Central memory CD8-positive, alpha-beta T cell (primary cell): ENCODE results near the gene NEAT1.
A peak's percentile ranks its signal among the peaks of the same experiment; 100 is the strongest.
"Not testable (repeated sequence)": the region's sequence is repeated elsewhere in the genome, so short reads cannot be mapped to it uniquely, and the experiment has no call there.

Experiments
- ATAC-seq: fragments of 150-1000 bp; cut with Tn5 transposase; replicated peaks from 2 replicates; pipeline ENCODE4 v1.10.0; 2022; ENCODE audit warnings: mild to moderate bottlenecking, moderate FRiP score, moderate number of reproducible peaks; ENCODE audit not compliant: poor library complexity, severe bottlenecking; ENCODE audit errors: extremely low read depth
- DNase-seq, 2 donors: peaks; one replicate each; pipeline ENCODE4 v3.0.0; 2021; ENCODE audit warnings: low spot score in 2 of 2
- H3K27ac Mint-ChIP-seq: one replicate; pipeline ENCODE4 v1.8.0; 2022; ENCODE audit warnings: low read depth, mild to moderate bottlenecking, moderate library complexity, mixed read lengths
- H3K27me3 Mint-ChIP-seq: one replicate; pipeline ENCODE4 v1.8.0; 2022; ENCODE audit warnings: mixed read lengths
- H3K36me3 Mint-ChIP-seq: one replicate; pipeline ENCODE4 v1.8.0; 2022; ENCODE audit warnings: mild to moderate bottlenecking, moderate library complexity, mixed read lengths; ENCODE audit not compliant: insufficient read depth
- H3K4me1 Mint-ChIP-seq: one replicate; pipeline ENCODE4 v1.8.0; 2022; ENCODE audit warnings: mixed read lengths
- H3K4me3 Mint-ChIP-seq: one replicate; pipeline ENCODE4 v1.8.0; 2022; ENCODE audit warnings: mild to moderate bottlenecking, moderate library complexity, mixed read lengths
- H3K9me3 Mint-ChIP-seq: one replicate; pipeline ENCODE4 v1.8.0; 2022; ENCODE audit warnings: mixed read lengths

Gene NEAT1

DNA sequence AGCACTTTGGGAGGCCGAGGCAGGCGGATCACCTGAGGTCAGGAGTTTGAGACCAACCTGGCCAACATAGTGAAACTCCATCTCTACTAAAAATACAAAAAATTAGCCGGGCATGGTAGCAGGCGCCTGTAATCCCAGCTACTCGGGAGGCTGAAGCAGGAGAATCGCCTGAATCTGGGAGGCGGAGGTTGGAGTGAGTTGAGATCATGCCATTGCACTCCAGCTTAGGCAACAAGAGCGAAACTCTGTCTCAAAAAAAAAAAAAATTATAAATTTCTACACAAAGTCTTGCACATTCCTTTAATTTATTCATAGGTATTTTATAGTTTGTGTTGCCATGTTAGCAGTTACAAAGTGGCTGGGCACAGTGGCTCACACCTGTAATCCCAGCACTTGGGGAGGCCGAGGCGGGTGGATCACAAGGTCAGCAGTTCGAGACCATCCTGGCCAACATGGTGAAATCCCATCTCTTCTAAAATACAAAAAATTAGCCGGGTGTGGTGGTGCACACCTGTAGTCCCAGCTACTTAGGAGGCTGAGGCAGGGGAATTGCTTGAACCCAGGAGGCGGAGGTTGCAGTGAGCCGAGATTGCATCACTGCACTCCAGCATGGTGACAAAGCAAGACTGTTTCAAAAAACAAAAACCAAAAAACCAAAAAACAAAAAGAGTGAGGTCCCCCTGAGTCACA, 50.1 kb downstream of the NEAT1 start:
- Mint-ChIP-seq H3K36me3 (peaks cover 17% of the 10 kb centered on the region), H3K4me3 (peak overlapping the region; percentile 62)
- not testable (repeated sequence) for DNase-seq

DNA sequence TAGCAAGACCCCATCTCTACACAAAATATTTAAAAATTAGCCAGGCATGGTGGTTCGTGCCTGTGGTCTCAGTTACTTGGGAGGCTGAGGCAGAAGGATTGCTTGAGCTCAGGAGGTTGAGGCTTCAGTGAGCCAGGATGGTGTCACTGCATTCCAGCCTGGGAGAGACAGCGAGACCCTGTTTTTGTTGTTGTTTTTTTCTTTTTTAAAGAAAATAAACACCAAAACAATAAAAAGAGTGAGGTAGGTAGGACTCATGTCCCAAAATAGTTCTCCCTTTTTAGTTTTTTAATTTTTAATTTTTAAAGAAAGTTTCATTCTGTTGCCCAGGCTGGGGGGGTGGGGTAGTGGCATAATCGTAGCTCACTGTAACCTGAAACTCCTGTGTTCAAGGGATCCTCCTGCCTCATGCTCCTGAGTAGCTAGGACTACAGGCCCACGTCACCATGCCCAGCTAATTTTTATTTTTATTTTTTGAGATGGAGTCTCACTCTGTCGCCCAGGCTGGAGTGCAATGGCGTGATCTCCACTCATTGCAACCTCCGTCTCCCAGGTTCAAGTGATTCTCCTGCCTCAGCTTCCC, 50.8 kb downstream of the NEAT1 start:
- Mint-ChIP-seq H3K4me1 (peaks cover 21% of the 10 kb centered on the region), H3K36me3 (peaks cover 18% of the 10 kb centered on the region), H3K27ac (peak overlapping the region; percentile 92), H3K27me3 (no peaks in the 10 kb centered on the region), H3K9me3 (no peaks in the 10 kb centered on the region), H3K4me3 (no peak overlapping the region)
- DNase-seq (no peak), ATAC-seq (no peak)

More for the DNA sequence above, 50.1 kb downstream of the NEAT1 start:
- peak overlapping the region; percentile 92 for H3K27ac Mint-ChIP-seq
- not testable (repeated sequence) for ATAC-seq, H3K27me3 Mint-ChIP-seq, H3K9me3 Mint-ChIP-seq
- H3K4me1 Mint-ChIP-seq = peaks cover 17% of the 10 kb centered on the region

DNA sequence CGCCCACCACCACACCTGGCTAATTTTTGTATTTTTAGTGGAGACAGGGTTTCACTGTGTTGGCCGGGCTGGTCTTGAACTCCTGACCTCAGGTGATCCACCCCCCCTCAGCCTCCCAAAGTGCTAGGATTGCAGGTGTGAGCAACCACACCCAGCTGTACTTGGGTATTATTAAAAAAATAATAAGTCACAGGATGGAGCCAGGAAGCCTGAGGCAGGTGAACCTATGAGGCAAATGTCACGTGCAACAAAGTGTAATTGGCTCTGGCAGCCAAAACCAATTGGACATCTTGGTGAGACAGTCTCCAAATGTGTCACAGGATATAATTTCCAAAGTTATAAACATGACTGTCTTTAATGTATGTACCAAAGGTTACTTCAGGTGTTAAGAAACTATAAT, 52.3 kb downstream of the NEAT1 start:
- Mint-ChIP-seq H3K4me3 (no peak overlapping the region), H3K36me3 (peaks cover 16% of the 10 kb centered on the region), H3K27me3 (no peaks in the 10 kb centered on the region), H3K27ac (no peak overlapping the region), H3K9me3 (no peaks in the 10 kb centered on the region), H3K4me1 (peaks cover 21% of the 10 kb centered on the region)
- ATAC-seq = no peak
- no peak for DNase-seq

GRCh38 chr11:65476632-65477148, 54.1 kb downstream of the NEAT1 start:
- H3K36me3 Mint-ChIP-seq = peaks cover 16% of the 10 kb centered on the region
- no peaks in the 10 kb centered on the region for H3K27me3 Mint-ChIP-seq
- peak overlapping the region; percentile 98 for H3K27ac Mint-ChIP-seq
- H3K9me3 Mint-ChIP-seq = no peaks in the 10 kb centered on the region
- peak; percentile 29 for ATAC-seq
- H3K4me1 Mint-ChIP-seq = peaks cover 21% of the 10 kb centered on the region
- no peak for DNase-seq
- peak overlapping the region; percentile 90 for H3K4me3 Mint-ChIP-seq

DNA sequence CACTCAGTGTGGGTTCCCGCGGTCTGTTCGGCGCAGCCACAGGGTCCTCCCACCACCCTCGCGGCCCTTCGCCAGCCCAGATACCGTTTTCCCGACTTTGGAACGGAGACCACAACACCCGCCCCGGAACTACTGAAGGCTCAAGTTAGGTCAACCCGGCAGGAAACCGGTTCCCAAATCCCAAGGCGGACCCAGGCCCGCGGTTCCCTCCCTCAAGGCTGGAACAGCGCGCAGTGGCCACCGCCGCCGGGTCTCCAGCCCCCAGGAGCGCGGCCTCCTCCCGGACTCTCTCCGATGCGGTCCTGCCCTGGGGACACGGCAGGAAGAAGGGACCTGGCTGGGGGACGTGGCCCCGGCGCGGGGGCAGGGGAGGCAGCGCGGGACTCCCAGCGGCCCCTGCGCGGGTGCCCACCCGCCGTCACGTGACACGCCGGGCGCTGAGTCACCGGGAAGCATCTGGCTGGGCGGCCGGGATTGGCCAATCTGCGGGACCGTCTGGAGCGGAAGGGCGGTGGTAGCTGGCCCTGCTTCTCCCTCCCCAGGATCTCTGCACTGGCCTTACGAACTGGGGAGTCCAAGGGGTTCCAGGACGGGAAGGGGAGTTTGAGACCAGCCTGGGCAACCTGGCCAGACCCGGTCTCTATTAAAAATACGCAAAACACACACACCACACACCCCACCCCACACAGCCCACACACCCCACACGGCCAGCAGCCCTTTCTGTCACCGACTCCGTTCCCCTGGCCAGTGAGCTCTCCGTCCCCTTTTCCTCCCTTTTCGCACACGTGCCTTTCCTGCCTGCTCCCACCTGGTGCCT, 54.8 kb downstream of the NEAT1 start:
- Mint-ChIP-seq H3K27me3 (no peaks in the 10 kb centered on the region), H3K4me1 (peaks cover 14% of the 10 kb centered on the region), H3K27ac (peak overlapping the region; percentile 98), H3K36me3 (peaks cover 13% of the 10 kb centered on the region), H3K9me3 (no peaks in the 10 kb centered on the region), H3K4me3 (peak overlapping the region; percentile 90)
- ATAC-seq = peak; percentile 85
- DNase-seq = peak; percentile 65 to 77

GRCh38 chr11:65478388-65479183, 56.0 kb downstream of the NEAT1 start:
- no peak for DNase-seq
- peaks cover 13% of the 10 kb centered on the region for H3K36me3 Mint-ChIP-seq
- ATAC-seq = no peak
- peak overlapping the region; percentile 90 for H3K4me3 Mint-ChIP-seq
- peaks cover 14% of the 10 kb centered on the region for H3K4me1 Mint-ChIP-seq
- no peaks in the 10 kb centered on the region for H3K9me3 Mint-ChIP-seq
- H3K27me3 Mint-ChIP-seq = no peaks in the 10 kb centered on the region
- H3K27ac Mint-ChIP-seq = peak overlapping the region; percentile 98

GRCh38 chr11:65479184-65480145, 56.9 kb downstream of the NEAT1 start:
- H3K9me3 Mint-ChIP-seq = no peaks in the 10 kb centered on the region
- no peaks in the 10 kb centered on the region for H3K27me3 Mint-ChIP-seq
- H3K4me3 Mint-ChIP-seq = no peak overlapping the region
- DNase-seq (no peak), ATAC-seq (no peak)
- H3K4me1 Mint-ChIP-seq = peaks cover 14% of the 10 kb centered on the region
- H3K27ac Mint-ChIP-seq = peak overlapping the region; percentile 51
- peaks cover 13% of the 10 kb centered on the region for H3K36me3 Mint-ChIP-seq

DNA sequence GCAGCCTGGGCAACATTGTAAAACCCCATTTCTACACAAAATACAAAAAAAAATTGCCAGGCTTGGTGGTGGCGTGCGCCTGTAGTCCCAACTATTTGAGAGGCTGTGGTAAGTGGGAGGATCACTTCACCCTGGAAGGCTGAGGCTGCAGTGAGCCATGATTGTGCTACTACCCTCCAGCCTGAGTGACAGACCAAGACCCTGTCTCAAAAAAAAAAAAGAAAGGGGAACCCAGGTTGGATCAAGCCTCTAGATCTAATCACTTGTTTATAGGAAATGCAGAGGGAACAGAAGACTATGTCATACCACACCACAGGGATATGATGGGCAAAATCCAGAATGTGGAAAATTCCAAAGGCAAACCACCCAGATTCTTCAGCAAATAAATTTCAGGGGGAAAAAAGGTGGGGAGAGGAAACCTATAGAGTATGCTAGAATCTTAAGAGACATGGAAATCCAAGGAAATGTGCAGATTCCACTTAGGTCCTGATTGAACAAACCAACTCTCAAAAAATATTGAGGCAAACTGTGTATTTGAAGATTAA, 59.8 kb downstream of the NEAT1 start:
- Mint-ChIP-seq H3K27me3 (no peaks in the 10 kb centered on the region), H3K27ac (no peak overlapping the region), H3K4me3 (no peak overlapping the region), H3K4me1 (peaks cover 6% of the 10 kb centered on the region), H3K36me3 (peaks cover 2% of the 10 kb centered on the region), H3K9me3 (no peaks in the 10 kb centered on the region)
- no peak for DNase-seq
- ATAC-seq = no peak

DNA sequence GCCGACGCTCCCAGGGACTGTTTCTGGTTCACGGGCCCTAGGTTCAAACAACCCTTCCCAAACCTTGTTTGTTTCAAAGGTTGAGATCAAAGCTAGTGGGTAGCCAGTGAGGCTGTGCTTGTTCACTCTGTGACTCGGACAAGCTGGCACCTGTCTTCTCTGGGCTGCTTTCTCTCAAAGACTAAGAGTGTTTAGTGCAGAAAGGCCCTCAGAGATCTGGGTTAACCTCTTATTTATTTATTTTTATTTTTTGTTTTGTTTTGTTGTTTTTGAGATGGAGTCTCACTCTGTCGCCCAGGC, 63.3 kb downstream of the NEAT1 start:
- Mint-ChIP-seq H3K4me3 (no peak overlapping the region), H3K36me3 (no peaks in the 10 kb centered on the region), H3K9me3 (no peaks in the 10 kb centered on the region), H3K4me1 (no peaks in the 10 kb centered on the region), H3K27ac (no peak overlapping the region), H3K27me3 (no peaks in the 10 kb centered on the region)
- ATAC-seq (no peak), DNase-seq (no peak)

GRCh38 chr11:65486570-65487466, 64.2 kb downstream of the NEAT1 start:
- H3K9me3 Mint-ChIP-seq = no peaks in the 10 kb centered on the region
- DNase-seq = no peak
- H3K36me3 Mint-ChIP-seq = peaks cover 2% of the 10 kb centered on the region
- no peaks in the 10 kb centered on the region for H3K4me1 Mint-ChIP-seq
- no peak overlapping the region for H3K4me3 Mint-ChIP-seq
- H3K27me3 Mint-ChIP-seq = no peaks in the 10 kb centered on the region
- H3K27ac Mint-ChIP-seq = no peak overlapping the region
- no peak for ATAC-seq
